HG03280 (cell line): ENCODE measurements around the gene PPP1R13L.

Experiments used
- ATAC-seq: cut with Tn5 transposase; IDR thresholded peaks from one replicate; pipeline ENCODE4 v1.9.1; 2021; ENCODE audit warnings: mild to moderate bottlenecking, moderate library complexity; ENCODE audit not compliant: unreplicated experiment

PPP1R13L gene

GRCh38 chr19:45370410-45371204, 34.3 kb downstream of the PPP1R13L start, which contains the start of gene ERCC2:
Gene ERCC2, minus strand, starts transcription at chr19:45370573. Its CDS starts 33 bp downstream, at chr19:45370540.
- peak; percentile 96 for ATAC-seq

GRCh38 chr19:45368737-45369340, 36.0 kb downstream of the PPP1R13L start:
- ATAC-seq, result no peak

- ATAC-seq, result no peak
Observed at GRCh38 chr19:45368127-45368526, 36.7 kb downstream of the PPP1R13L start.

GRCh38 chr19:45364696-45365095, 40.2 kb downstream of the PPP1R13L start:
- no peak for ATAC-seq

- no peak for ATAC-seq
Observed at GRCh38 chr19:45363861-45364459, 40.9 kb downstream of the PPP1R13L start.

GRCh38 chr19:45362291-45362690, 42.6 kb downstream of the PPP1R13L start:
- no peak for ATAC-seq

- ATAC-seq, result no peak
Observed at GRCh38 chr19:45361608-45362007, 43.3 kb downstream of the PPP1R13L start.

GRCh38 chr19:45358213-45358792, 46.6 kb downstream of the PPP1R13L start:
- ATAC-seq, result no peak

GRCh38 chr19:45357445-45357783, 47.5 kb downstream of the PPP1R13L start:
- ATAC-seq, result no peak

GRCh38 chr19:45356760-45357444, 48.0 kb downstream of the PPP1R13L start:
- ATAC-seq, result no peak

- ATAC-seq, result no peak
Observed at GRCh38 chr19:45355910-45356309, 49.0 kb downstream of the PPP1R13L start.

GRCh38 chr19:45355402-45355801, 49.5 kb downstream of the PPP1R13L start:
- ATAC-seq, result no peak

GRCh38 chr19:45354241-45354842, 50.5 kb downstream of the PPP1R13L start:
- ATAC-seq, result no peak

- ATAC-seq, result no peak
Observed at GRCh38 chr19:45352914-45353796, 51.7 kb downstream of the PPP1R13L start.

GRCh38 chr19:45352471-45352870, 52.4 kb downstream of the PPP1R13L start:
- ATAC-seq, result no peak

GRCh38 chr19:45352062-45352461, 52.8 kb downstream of the PPP1R13L start:
- ATAC-seq, result no peak

GRCh38 chr19:45351401-45351952, 53.4 kb downstream of the PPP1R13L start:
- no peak for ATAC-seq

GRCh38 chr19:45350477-45351058, 54.3 kb downstream of the PPP1R13L start:
- ATAC-seq, result no peak

GRCh38 chr19:45349430-45349941, 55.4 kb downstream of the PPP1R13L start:
- no peak for ATAC-seq
